ENCODE results near the gene TLR3.

DNA sequence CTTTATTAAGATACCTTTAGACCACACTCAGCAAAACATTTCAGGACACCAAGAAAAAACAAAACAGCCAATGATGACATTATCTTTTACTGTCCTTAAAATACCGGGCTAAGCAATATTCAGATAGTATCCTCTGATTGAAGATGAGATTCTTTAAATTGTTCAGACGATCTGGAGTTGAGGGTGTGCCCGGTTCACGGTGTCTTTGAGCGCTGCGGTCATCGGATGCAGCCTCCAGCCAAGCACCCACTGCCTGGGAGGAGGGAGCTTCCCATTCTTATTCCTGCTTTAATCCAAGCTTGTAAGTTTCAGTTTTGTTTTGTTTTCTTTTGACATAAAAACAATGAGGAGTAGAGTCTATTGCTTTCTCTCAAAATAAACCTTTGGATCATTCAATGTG is 49.6 kb downstream of the TLR3 start:
- TF ChIP-seq EZH2 (IDR thresholded peaks at IDR 0.05; ENCODE audit: borderline replicate concordance, low read depth, low read length, poor library complexity, severe bottlenecking): no peak
- TF ChIP-seq, protein P1, sequence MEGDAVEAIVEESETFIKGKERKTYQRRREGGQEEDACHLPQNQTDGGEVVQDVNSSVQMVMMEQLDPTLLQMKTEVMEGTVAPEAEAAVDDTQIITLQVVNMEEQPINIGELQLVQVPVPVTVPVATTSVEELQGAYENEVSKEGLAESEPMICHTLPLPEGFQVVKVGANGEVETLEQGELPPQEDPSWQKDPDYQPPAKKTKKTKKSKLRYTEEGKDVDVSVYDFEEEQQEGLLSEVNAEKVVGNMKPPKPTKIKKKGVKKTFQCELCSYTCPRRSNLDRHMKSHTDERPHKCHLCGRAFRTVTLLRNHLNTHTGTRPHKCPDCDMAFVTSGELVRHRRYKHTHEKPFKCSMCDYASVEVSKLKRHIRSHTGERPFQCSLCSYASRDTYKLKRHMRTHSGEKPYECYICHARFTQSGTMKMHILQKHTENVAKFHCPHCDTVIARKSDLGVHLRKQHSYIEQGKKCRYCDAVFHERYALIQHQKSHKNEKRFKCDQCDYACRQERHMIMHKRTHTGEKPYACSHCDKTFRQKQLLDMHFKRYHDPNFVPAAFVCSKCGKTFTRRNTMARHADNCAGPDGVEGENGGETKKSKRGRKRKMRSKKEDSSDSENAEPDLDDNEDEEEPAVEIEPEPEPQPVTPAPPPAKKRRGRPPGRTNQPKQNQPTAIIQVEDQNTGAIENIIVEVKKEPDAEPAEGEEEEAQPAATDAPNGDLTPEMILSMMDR (conservative IDR thresholded peaks at IDR 0.05; ENCODE audit: low read depth, low read length): no peak

Data from A673 (cell line).